K562 (cell line): ENCODE results near the gene ZNF785.
A peak's percentile ranks its signal among the peaks of the same experiment; 100 is the strongest.

Experiments used
- ATF3 ChIP-seq, 2 experiments: fragments of 450-650 bp in 1 of 2; sonication (generic) in 1 of 2; formaldehyde crosslinking in 1 of 2; IDR thresholded peaks in 1 of 2; conservative IDR thresholded peaks in 1 of 2; 2 replicates each; pipeline versions ENCODE4 v1.6.1 to v1.8.1; 2016 to 2023; ENCODE audit warnings: mild to moderate bottlenecking in 2 of 2, moderate library complexity in 2 of 2, inconsistent platforms in 1 of 2, missing genetic modification reagents in 1 of 2
- CTCF ChIP-seq, 3 experiments: IDR thresholded peaks in 2 of 3; conservative IDR thresholded peaks in 1 of 3; 2 replicates each; pipeline ENCODE4 v1.5.1; 2011 to 2012; ENCODE audit warnings: low read length in 3 of 3, mild to moderate bottlenecking in 3 of 3, control low read depth in 2 of 3, improper control_type of control experiment in 1 of 3, inconsistent platforms in 1 of 3, low read depth in 1 of 3, mixed read lengths in 1 of 3, moderate library complexity in 1 of 3; ENCODE audit not compliant: insufficient read depth in 2 of 3
- ESRRA ChIP-seq: fragments of 450-650 bp; IDR thresholded peaks from 2 replicates; pipeline ENCODE4 v1.6.1; 2014; ENCODE audit warnings: low read depth, mild to moderate bottlenecking, moderate library complexity, borderline replicate concordance
- GATAD2A ChIP-seq: fragments of 450-650 bp; IDR thresholded peaks from 2 replicates; pipeline ENCODE4 v1.6.1; 2017
- MCM2 ChIP-seq: fragments of 450-650 bp; IDR thresholded peaks from 2 replicates; pipeline ENCODE4 v1.6.1; 2017; ENCODE audit warnings: low read depth, mild to moderate bottlenecking
- MTA1 ChIP-seq: fragments of 450-650 bp; IDR thresholded peaks from 2 replicates; pipeline ENCODE4 v1.6.1; 2017; ENCODE audit warnings: borderline replicate concordance
- NBN ChIP-seq: fragments of 450-650 bp; IDR thresholded peaks from 2 replicates; pipeline ENCODE4 v1.6.1; 2016; ENCODE audit warnings: low read depth, mild to moderate bottlenecking
- NFE2 ChIP-seq: IDR thresholded peaks from 2 replicates; pipeline ENCODE4 v1.6.1; 2014; ENCODE audit warnings: antibody characterized with exemption, low read depth
- PML ChIP-seq: IDR thresholded peaks from 2 replicates; pipeline ENCODE4 v1.6.1; 2012; ENCODE audit warnings: low read length, inconsistent platforms
- XRCC5 ChIP-seq: fragments of 200-400 bp; formaldehyde crosslinking; IDR thresholded peaks from 2 replicates; pipeline ENCODE4 v1.6.1; 2017; ENCODE audit warnings: low read depth, mild to moderate bottlenecking, low read length
- ZNF217 ChIP-seq: sonication (generic); formaldehyde crosslinking; IDR thresholded peaks from 2 replicates; pipeline ENCODE4 v1.8.0; 2022; ENCODE audit warnings: mild to moderate bottlenecking, missing genetic modification reagents

DNA sequence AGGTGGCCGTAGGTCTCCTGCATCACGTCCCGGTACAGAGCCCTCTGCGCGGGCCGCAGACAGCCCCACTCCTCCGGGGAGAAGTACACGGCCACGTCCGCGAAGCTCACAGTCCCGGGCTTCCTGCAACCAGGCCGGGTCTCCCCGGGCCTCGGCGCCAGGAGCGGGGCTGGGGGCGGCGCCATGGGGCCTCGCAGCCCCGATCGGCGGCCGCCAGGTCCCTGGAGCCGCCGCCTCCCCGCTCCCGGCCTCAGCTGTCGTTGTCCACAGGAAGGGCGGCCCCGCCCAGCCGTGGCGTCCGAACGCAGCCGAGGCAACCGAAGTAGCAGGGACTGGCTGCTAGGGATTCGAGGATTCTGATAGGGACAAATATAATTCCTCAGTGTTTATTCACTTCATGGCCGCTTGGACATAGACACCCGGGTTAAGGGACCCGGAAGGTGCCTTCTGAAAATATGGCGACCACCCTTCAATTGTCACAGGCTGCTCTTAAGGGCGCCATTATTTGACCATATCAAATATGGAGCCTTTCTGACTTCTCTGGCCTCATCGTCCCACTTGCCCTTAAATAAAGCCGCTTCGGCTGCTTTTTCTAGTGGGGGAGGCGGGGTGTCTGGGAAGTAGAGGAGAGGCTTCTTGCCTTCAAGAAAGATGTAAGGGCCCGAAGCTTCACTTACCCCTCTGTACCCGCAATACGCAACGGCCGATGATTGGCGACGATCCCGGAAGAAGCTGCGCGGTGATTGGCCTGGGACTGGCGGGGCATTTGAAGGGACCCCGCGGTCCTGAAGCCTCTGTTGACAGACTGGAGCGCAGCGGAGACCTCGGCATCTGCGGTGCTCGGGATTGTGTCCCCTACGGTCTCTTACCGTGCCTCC lies 13.8 kb downstream of the ZNF785 start, which contains the start of gene ZNF688:
- TF ChIP-seq NBN (0 out of 2 replicates have a peak, but pooled peaks have one; percentile 14), PML (peak; percentile 53), ESRRA (peak; percentile 46; the same call in 1 of the 2 replicates), CTCF (IDR thresholded peaks at IDR 0.05 in 2 of 3, conservative IDR thresholded peaks at IDR 0.05 in 1 of 3; ENCODE audit: insufficient read depth in 2 of 3, low read depth in 1 of 3, low read length in 3 of 3) (0 out of 6 replicates have a peak, but pooled peaks of 1 of the 3 experiments have one; percentile 4), ZNF217 (CRISPR knock-in tag) (no peak), MCM2 (no peak), NFE2 (no peak), ATF3 (IDR thresholded peaks at IDR 0.05) (no peak), ATF3 (CRISPR knock-in tag; conservative IDR thresholded peaks at IDR 0.05) (no peak), MTA1 (no peak), GATAD2A (0 out of 2 replicates have a peak, but pooled peaks have one; percentile 29), XRCC5 (no peak)
